NOMO-1 treated with dmso at 0.1 percent for 144 hours (cell line): ENCODE data around the gene GPI.

Experiments
- DNase-seq: peaks from one replicate; lab custom pipeline; 2025; ENCODE audit not compliant: unreplicated experiment; lab: John Stamatoyannopoulos, UW

Gene GPI

DNA sequence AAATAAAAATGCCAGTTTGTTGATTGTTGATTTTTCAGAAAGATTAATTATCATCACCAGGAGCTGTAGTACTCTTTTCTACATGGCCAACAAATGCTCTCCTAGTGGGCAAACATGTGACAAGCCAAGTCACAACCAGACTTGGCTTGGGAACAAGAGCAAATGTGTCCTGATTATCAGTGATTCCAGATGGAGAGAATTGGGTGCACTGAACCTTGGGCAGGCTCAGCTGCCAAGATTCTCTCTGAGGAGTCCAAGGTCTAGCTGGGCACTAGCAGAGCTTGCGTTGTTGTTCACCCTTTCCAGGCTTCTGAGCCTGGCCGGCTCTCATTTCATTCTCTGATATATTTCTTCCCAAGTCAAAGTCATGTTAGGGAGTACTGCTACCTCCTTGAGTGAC is 27.3 kb upstream of the GPI start:
- no peak for DNase-seq

DNA sequence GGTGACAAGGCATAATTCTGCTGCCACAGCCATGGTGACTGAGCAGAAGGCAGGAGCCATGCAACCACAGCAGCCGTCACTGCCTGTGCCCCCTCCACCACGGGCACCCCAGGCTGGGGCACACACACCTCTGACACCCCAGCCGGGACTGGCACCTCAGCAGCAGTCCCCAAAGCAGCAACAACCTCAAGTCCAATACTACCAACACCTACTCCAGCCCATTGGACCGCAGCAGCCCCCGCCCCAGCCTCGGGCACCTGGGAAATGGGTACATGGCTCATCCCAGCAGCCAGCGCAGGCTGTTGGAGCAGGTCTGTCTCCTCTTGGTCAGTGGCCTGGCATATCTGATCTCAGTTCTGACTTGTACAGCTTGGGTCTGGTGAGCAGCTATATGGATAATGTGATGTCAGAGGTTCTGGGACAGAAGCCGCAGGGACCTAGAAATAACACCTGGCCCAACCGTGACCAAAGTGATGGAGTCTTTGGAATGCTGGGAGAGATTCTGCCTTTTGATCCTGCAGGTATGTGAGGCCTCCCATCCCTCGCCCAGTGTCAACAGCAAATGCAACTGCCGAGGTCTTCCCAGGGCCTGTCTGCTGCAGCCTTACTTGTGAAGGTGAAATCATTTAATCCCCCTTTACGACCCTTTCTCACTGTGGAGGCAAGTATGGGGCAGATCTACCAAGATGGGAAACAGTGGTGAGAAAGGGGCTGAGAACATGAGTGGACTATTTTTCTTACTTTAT is 22.9 kb upstream of the GPI start:
- DNase-seq: no peak

DNA sequence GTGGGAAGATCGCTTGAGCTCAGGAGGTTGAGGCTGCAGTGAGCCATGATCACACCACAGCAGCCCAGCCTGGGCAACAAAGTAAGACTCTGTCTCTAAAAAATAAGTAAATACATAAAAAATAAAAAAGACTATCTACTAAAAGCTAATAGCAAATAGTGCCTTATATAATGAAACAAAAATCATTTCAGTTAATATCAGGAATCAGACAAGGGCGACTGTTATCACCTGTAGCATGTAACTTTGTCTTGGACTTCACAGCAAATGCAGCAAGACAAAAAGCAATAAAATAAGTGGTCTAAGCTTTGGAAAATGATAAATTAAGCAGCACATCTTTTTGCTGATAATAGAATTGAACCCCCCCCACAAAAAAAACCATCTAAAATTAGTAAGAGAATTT is 21.2 kb upstream of the GPI start:
- DNase-seq: no peak

DNA sequence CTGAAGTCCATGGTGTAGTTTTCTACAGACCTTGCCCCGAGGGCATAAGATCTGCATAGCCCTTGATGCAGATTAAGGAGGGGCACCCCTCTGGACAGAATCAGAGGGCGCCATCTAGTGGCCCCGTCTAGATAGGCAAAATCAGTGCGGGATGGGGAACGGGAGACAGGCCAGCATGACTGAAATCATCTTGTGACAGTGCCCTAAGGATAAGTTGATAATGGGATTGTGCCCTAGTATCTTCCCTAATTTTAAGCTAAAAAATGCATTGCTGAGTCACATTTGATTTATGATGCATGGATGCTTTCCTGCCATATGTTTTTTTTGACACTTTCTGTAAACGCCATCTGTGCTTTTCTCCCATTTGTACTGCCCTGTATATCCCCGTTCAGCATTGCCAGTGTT is 19.0 kb upstream of the GPI start:
- DNase-seq: peak; percentile 3

DNA sequence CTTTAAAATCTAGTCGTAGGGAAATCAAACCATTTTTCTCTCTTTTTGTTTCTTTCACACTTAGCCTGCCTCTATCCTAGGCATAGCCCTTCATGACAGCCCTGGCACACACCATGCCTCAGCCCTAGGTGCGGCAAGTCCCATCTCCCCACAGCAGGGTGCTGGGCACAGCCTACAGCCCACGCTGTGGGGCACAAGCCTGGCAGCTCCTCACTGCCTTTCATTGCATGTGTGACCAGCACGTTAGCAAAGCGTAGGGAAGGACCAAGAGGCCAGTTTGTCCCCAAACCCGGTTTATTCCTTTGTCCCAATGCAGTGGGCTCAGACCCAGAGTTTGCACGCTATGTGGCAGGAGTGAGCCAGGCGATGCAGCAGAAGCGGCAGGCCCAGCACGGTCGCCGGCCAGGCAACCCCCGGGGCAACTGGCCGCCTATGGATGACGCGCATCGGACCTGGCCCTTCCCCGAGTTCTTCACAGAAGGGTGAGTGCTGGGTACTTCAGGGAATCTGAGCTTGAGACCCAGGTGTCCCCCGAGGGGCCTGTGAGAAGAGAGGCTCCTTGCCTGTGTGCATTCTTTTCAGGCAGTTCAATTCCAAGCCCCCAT is 17.3 kb upstream of the GPI start:
- no peak for DNase-seq

DNA sequence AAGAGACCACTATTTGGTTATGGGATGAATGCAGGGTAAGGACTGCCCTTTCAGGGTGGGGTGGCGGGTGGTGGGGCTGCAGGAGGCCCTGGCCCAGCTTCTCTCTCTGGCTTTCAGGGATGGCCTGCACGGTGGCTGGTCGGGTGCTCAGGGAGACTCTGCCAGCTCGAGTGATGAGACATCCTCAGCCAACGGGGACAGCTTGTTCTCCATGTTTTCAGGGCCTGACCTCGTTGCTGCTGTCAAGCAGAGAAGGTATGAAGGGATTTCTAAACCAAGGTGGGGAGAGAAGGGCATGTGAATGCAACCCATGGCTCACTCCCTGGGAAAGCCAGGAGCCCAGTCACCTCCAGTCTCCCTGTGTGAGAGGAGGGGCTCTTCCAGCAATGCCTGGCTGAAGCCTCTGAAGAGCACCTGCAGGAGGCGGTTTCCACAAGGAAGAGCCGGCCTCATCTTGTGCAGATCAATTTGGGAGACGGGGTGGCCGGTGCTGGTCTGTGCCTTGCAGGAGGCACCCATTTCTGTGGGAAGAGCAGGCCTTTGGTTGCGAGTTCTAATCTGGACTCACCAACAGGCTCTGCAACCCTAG is 16.0 kb upstream of the GPI start:
- no peak for DNase-seq

DNA sequence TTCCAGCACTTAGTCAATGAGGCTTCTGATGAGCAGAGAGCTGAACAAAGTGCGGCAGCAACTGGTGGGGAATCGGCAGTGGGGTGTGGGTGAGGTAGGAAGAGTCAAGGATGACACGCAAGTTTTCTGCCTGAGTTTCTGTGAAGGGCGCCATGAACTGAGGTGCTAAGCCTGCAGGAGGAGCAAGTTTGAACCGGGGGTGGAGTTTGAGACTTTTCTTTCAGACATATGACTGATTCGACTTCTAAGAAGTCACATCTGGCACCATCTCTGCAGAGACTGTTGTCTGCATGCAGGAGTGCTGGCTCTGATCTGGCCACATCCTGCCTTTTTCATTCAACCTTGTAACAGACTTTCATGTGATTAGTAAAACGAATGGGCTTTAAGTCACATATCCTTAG is 14.8 kb upstream of the GPI start:
- no peak for DNase-seq

DNA sequence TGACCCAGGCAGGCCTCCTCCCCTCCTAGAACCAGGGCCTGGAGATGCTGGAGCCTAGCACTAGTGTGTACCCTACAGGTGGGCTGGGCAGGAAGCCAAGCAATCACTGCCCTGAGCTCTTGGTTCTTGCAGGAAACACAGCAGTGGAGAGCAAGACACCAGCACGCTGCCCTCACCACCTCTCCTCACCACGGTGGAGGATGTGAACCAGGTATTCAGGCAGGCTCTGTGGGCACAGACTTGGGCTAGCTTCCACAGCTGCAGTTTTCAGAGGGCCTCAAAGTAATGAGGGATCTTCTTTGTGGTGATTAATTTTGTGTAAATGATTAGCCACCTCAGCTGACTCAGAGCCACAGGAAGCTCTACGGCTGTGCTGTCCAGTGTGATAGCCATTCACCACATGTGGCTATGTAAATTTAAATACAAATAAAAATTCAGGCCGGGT is 13.6 kb upstream of the GPI start:
- DNase-seq: no peak

DNA sequence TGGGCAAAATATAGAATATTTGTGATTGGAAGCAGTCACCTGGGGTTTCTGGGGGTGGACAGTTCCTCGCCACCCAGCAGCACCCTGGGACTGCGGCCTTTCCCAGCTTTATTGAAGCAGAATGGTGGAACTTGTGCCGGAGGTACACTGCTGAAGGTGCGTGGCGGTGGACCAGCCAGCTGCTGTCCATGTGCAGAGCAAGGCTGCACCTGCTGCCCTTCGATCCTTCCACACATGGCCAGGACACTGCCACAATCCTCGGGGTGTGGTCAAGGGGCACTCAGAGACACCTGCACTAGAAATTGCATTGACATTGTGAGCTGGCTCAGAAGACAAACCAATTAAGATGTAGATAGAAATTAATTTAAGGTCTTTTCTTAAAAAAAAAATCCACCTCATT is 11.4 kb upstream of the GPI start:
- DNase-seq: no peak

DNA sequence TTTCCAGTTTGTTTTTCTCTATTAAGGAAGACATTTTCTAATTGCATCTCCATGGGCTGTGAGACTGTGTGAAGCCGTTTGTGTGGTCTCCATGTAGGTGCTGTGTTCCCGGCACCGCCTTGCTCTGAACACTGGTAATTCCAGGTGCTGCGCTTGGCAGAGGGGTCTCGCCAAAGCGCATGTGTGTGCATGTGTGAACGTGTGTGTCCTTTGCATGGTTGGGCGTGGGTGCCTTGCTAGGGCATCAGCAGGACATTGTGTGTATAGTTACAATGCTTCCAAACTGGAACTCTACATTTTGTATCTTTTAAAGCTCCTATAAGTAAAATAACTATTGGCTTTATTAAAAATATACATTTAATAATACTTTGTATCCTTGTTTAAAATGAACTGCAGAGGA is 9.8 kb upstream of the GPI start:
- DNase-seq: no peak

DNA sequence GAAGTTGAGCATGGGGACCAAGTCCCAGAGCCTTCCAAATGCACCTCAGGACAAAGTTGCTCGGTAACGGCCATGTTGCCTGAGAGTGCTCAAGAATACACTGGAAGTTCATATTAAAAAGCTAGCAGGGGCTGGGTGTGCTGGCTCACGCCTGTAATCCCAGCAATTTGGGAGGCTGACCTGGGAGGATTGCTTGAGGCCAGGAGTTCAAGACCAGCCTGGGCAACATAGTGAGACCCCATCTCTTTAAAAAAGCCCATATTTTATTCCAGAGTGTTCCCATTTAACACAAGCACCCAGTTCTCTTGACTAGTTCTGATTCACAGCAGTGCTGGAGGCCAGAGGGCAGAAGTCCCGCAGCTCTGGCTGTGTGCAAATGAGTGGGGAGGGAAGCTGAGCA is 8.1 kb upstream of the GPI start:
- no peak for DNase-seq

DNA sequence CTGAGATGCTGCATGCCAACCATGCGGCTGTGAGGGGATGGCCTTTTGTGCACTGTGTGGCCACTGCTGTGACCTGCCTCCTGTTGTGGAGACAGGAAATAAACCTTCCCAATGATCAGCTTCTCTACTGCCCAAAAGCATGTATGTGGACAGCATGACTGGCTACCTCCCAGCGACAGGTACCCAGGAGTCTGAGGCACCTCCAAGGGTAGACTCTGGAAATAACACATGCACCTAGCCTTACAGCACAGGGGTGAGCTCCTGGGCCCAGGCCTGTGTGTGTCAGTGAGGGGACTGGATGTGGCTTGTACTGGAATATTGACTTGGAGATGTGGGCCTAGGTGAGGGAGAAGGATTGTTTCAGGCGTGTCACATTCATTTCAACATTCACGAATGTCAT is 7.6 kb upstream of the GPI start:
- no peak for DNase-seq

DNA sequence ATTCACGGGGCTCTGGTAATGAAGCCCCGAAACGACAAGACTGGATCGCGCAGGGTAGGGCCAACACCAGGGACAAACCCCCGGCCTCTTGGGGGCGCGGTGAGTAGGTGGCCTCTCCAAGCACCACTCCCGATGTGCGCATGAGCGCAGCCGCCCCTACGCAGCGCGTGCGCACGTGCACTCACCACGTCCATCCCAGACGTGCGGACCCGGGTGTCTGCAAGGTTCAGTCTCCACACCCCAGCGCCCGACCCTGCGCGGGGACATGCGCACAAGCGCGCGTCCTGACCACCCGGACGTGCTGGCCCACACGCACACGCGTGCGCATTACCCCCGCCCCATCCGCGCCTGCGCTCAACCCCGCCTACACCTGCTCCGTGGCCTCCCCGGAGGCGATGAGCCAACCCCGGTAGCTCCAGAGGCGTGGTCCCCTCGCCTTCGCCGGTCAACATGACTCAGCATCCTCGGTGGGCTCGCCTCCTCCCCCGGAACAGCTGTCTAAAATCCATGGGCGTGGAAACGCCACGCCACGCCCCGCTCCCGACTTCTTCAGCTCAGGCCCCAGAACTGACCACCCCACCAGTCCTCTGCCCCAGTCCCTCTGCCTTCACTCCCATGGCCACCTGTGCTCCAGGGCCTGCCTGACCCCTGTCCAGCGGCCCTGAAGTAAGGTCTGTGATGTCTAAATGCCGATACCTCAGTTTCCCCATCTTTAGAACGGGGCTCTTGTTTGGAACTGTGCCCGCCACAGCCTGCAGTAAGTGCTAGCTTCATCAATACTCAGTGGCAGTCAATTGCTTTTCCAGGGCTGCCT is 5.6 kb upstream of the GPI start:
- peak; percentile 89 for DNase-seq

DNA sequence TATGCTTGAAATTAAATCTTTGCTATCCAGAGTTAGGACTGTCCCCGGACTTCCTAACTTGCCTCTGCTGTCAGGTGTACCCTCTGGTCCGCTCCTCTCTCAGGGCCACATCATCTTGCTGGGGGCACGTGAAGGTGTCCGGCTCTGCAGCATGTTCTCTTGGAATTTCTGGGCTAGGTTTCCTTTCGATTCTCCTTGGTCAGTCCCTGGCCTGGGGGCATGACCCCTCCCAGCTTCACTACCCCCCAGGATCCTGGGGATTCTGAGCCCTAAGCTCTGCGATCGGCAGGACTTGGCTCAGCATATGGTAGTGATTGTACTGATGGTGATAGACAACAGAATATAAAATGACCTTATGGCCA is 5.1 kb upstream of the GPI start:
- DNase-seq: no peak

DNA sequence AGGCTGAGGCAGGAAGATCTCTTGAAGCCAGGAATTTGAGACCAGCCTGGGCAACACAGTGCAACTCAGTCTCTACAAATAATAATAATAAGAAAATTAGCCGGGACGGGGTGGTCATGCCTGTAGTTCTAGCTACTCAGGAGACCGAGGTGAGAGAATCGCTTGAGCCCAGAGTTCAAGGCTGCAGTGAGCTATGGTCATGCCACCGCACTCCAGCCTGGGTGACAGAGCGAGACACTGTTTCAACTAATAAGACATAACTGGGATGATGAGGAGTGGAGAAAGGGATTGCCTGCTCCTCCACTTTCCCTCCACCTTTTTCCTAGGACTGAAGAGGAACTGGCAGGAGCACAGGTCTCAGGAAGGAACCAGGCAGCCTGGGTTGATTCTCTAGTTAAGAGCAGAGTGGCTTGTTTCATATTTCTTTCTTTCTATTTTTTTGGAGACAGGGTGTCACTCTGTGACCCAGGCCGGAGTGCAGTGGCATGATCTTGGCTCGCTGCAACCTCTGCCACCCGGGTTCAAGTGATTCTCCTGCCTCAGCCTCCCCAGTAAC is 4.6 kb upstream of the GPI start:
- no peak for DNase-seq

DNA sequence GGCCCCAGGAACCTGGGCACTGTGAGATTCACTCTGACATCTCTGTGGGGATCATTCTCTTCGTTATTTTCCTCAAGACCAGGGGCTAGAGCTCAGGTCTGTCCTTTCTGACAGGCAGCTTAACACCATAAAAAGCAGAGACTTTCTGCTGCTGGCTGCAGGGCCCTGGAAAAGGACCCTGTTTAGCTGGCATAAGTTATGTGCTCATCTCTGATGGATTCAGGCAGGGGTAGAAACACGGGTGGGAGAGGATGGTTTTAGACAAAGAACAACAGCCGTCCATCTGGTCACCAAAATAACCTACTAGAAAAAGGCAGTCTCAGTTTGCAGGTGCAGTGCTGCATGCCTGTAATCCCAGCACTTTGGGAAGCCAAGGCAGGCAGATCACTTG is 2.3 kb upstream of the GPI start:
- no peak for DNase-seq

DNA sequence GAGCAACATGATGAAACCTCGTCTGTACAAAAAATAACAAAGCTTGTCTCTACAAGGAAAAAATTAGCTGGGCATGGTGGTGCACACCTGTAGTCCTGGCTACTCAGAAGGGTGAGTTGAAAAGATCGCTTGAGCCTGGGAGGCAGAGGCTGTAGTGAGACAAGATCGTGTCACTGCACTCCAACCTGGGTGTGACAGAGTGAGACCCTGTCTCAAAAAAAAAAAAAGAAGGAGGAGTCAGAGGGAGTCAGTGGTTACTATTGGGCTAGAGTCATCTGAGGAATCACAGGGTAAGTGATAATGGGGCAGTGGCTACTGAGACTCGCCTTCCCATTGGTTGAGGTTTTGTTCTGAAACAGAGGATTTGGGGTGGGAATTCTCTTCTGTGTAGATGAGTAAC is 1.9 kb upstream of the GPI start:
- DNase-seq: no peak

DNA sequence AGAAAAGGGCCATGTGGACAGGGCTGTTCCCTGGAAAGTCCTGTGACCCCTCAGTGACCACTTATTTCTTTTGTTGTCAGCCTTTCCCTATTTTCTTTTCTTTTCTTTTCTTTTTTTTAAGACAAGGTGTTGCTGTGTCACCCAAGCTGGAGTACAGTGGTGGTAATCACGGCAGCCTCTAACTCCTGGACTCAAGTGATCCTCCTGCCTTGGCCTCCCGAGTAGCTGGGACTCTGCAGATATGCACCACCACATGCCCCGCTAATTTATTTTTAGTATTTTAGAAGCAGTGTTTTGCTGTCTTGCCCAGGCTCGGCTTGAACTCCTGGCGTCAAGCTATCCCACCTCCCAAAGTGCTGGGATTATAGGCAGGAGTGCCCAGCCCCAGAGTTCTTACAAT is 1.1 kb upstream of the GPI start:
- DNase-seq: no peak

DNA sequence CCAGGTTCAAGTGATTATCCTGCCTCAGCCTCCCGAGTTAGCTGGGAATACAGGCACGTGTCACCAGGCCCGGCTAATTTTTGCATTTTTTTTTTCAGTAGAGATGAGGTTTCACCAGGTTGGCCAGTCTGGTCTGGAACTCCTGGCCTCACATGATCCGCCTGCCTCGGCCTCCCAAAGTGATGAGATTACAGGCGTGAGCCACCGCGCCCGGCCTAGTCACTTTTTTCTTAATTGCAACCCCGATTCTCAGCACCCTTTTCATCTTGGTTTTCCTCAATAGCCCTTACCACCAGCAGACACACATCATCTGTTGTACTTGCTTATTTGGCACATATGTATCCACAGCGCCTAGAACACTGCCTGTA is 550 bp upstream of the GPI start:
- no peak for DNase-seq

DNA sequence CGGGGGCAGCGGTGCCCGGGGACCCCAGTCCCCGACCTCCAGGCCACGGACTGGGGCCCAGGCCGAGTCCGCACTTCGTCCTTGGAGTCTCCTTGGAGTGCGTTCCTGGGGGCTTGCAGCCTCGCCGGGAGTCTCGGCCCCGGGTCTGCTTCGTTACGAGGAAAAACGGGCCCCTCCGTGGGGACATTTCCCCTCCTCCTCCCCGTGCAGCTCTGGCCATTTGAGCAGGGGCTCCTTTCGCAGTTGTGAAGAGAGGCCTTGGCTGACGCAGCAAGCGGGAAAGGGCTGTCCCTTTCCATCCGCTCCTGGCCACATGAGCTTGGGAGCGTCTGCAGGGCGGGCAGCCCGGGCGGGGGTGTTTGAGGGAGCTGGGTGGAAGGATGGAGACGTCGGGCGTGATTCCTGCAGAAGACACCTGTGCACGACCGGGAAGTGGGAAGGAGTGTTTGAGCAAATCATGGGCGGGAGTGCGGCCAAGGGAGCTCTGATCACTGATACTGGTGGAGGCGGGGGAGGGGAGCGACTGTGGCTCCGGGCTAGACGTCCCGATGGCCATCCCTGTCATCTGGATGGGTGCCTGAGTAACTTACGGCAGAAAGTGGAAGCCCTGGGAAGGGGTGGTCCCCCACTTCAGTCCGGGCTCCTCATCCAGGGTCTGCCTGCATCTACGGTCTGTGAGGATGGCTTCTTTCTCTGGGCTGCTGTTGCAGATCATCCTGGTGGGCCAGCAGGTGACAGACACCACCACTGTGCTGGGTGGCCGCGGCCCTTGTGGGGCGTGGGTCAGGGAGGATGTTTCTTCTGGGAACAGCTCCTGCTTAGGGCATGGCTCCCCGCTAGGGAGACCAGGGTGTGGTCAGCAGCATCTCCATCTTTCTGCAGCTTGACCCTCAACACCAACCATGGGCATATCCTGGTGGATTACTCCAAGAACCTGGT is 736 bp downstream of the GPI start:
- DNase-seq: no peak
